GM23338 (cell line): Measurements from ENCODE around the gene PDCD2L. TPM values are rescaled to one million over a fixed set of nuclear protein-coding genes. Genes with fewer than 3 reads are reported as not detected.

ENCODE experiments used
- ATAC-seq: fragments of 200-7000 bp; cut with Tn5 transposase; 3 replicates; pipeline ENCODE4 v1.9.1; 2020
- DNase-seq: peaks from one replicate; pipeline ENCODE4 v3.0.0-alpha.2; 2015; ENCODE audit warnings: low spot score
- H2AFZ ChIP-seq: fragments of 200-600 bp; sonication (generic); 2 replicates; pipeline ENCODE4 v1.8.0; 2016; ENCODE audit warnings: antibody characterized with exemption, mild to moderate bottlenecking, moderate library complexity
- H3F3A ChIP-seq: fragments of 200-600 bp; sonication (generic); replicated peaks from 2 replicates; pipeline ENCODE4 v1.8.0; 2017; ENCODE audit warnings: antibody characterized with exemption, mixed run types, low read depth
- H3K27ac ChIP-seq: fragments of 200-600 bp; sonication (generic); 2 replicates; pipeline ENCODE4 v1.6.1; 2016; ENCODE audit warnings: low read depth
- H3K27me3 ChIP-seq: fragments of 200-600 bp; sonication (generic); 2 replicates; pipeline ENCODE4 v1.8.0; 2016; ENCODE audit warnings: mild to moderate bottlenecking, mixed run types, moderate library complexity; ENCODE audit not compliant: insufficient read depth
- H3K36me3 ChIP-seq: fragments of 200-600 bp; sonication (generic); 2 replicates; pipeline ENCODE4 v1.8.0; 2016; ENCODE audit warnings: mild to moderate bottlenecking; ENCODE audit not compliant: insufficient read depth
- H3K4me1 ChIP-seq: fragments of 200-600 bp; sonication (generic); 2 replicates; pipeline ENCODE4 v1.8.0; 2016; ENCODE audit warnings: mild to moderate bottlenecking, moderate library complexity; ENCODE audit not compliant: insufficient read depth
- H3K4me2 ChIP-seq: fragments of 200-600 bp; sonication (generic); 2 replicates; pipeline ENCODE4 v1.7.1; 2017; ENCODE audit warnings: mixed run types
- H3K4me3 ChIP-seq: fragments of 200-600 bp; sonication (generic); 2 replicates; pipeline ENCODE4 v1.6.1; 2016; ENCODE audit warnings: mixed run types
- H3K79me2 ChIP-seq: fragments of 200-600 bp; sonication (generic); replicated peaks from 2 replicates; pipeline ENCODE4 v1.8.0; 2017; ENCODE audit warnings: mild to moderate bottlenecking; ENCODE audit not compliant: insufficient read depth
- H3K9me2 ChIP-seq: fragments of 200-600 bp; sonication (generic); 2 replicates; pipeline ENCODE4 v1.8.0; 2017; ENCODE audit not compliant: insufficient read depth
- H4K20me1 ChIP-seq: fragments of 200-600 bp; sonication (generic); replicated peaks from 2 replicates; pipeline ENCODE4 v1.8.0; 2017; ENCODE audit warnings: mild to moderate bottlenecking; ENCODE audit not compliant: insufficient read depth
- H3K27ac Mint-ChIP-seq: 2 replicates; pipeline ENCODE4 v1.8.0; 2020; ENCODE audit warnings: inconsistent platforms, mild to moderate bottlenecking, moderate library complexity, mixed read lengths
- H3K27me3 Mint-ChIP-seq: 3 replicates; pipeline ENCODE4 v1.8.0; 2022; ENCODE audit warnings: low read depth, mild to moderate bottlenecking, moderate library complexity, mixed read lengths, inconsistent platforms; ENCODE audit not compliant: insufficient read depth, poor library complexity
- H3K36me3 Mint-ChIP-seq: 3 replicates; pipeline ENCODE4 v1.8.0; 2021; ENCODE audit warnings: low read depth, mild to moderate bottlenecking, inconsistent platforms, moderate library complexity, mixed read lengths
- H3K4me1 Mint-ChIP-seq: 3 replicates; pipeline ENCODE4 v1.8.0; 2020; ENCODE audit warnings: mild to moderate bottlenecking, inconsistent platforms, mixed read lengths
- H3K4me3 Mint-ChIP-seq: 3 replicates; pipeline ENCODE4 v1.8.0; 2021; ENCODE audit warnings: moderate library complexity, mild to moderate bottlenecking, inconsistent platforms, mixed read lengths
- H3K9me3 Mint-ChIP-seq: 3 replicates; pipeline ENCODE4 v1.8.0; 2020; ENCODE audit warnings: moderate library complexity, mild to moderate bottlenecking, inconsistent platforms, mixed read lengths
- CREB1 ChIP-seq: fragments of 250-450 bp; sonication (Bioruptor Pico); IDR thresholded peaks from 2 replicates; pipeline ENCODE4 v1.5.0; 2020; ENCODE audit warnings: low read depth, mild to moderate bottlenecking, moderate library complexity
- CTCF ChIP-seq, 2 experiments: fragments of 200-600 bp in 1 of 2; sonication (generic) in 1 of 2; conservative IDR thresholded peaks; 2 replicates each; pipeline versions ENCODE4 v1.5.1 to v1.6.1; 2016 to 2017; ENCODE audit warnings: antibody characterized with exemption in 2 of 2, low read depth in 2 of 2, mild to moderate bottlenecking in 2 of 2, moderate library complexity in 1 of 2
- ETS1 ChIP-seq: IDR thresholded peaks from 2 replicates; pipeline ENCODE4 v1.6.1; 2016; ENCODE audit warnings: antibody characterized with exemption
- EZH2 ChIP-seq: fragments of 200-600 bp; sonication (generic); IDR thresholded peaks from one replicate; pipeline ENCODE4 v1.8.0; 2017; ENCODE audit warnings: antibody characterized with exemption, mild to moderate bottlenecking, low read depth; ENCODE audit not compliant: unreplicated experiment
- EZH2phosphoT487 ChIP-seq: fragments of 200-600 bp; sonication (generic); IDR thresholded peaks from one replicate; pipeline ENCODE4 v1.8.1; 2018; ENCODE audit warnings: antibody characterized with exemption; ENCODE audit not compliant: unreplicated experiment
- JUNB ChIP-seq: IDR thresholded peaks from one replicate; pipeline ENCODE4 v1.6.1; 2016; ENCODE audit warnings: antibody characterized with exemption; ENCODE audit not compliant: unreplicated experiment
- NANOG ChIP-seq: IDR thresholded peaks from 2 replicates; pipeline ENCODE4 v1.6.1; 2016; ENCODE audit warnings: antibody characterized with exemption, borderline replicate concordance
- POLR2AphosphoS5 ChIP-seq: IDR thresholded peaks from 2 replicates; pipeline ENCODE4 v1.6.1; 2016; ENCODE audit warnings: antibody characterized with exemption, low read depth
- STAT1 ChIP-seq: IDR thresholded peaks from one replicate; pipeline ENCODE4 v1.6.1; 2016; ENCODE audit warnings: antibody characterized with exemption; ENCODE audit not compliant: unreplicated experiment
- ZNF114 ChIP-seq: fragments of 250-450 bp; sonication (Bioruptor Pico); IDR thresholded peaks from 2 replicates; pipeline ENCODE4 v1.5.0; 2020; ENCODE audit warnings: mild to moderate bottlenecking, moderate library complexity
- ZNF331 ChIP-seq: fragments of 250-450 bp; sonication (Bioruptor Pico); IDR thresholded peaks from 2 replicates; pipeline ENCODE4 v1.5.0; 2020; ENCODE audit warnings: low read depth, mild to moderate bottlenecking, moderate library complexity
- polyA plus RNA-seq: library from polyadenylated mRNA; unstranded; fragments of >200 nt; fragmentation: Nextera tagmentation; extraction: Ambion mirVana; gene quantifications from 2 replicates; pipeline ENCODE4 v1.2.1, GENCODE V29; 2016
- total RNA-seq: library from RNA; depleted of rRNA; stranded (reverse); fragments of >200 nt; shearing (Covaris generic); gene quantifications from 2 replicates; pipeline ENCODE4 v1.2.3, GENCODE V29; 2014
- TF ChIP-seq, protein P1 (sequence below): IDR thresholded peaks from one replicate; pipeline ENCODE4 v1.6.1; 2018; ENCODE audit warnings: antibody characterized with exemption; ENCODE audit not compliant: unreplicated experiment

PDCD2L gene
- total and polyA plus RNA-seq, 2 experiments from 2014 or later: 61.3 to 67.2 TPM

DNA sequence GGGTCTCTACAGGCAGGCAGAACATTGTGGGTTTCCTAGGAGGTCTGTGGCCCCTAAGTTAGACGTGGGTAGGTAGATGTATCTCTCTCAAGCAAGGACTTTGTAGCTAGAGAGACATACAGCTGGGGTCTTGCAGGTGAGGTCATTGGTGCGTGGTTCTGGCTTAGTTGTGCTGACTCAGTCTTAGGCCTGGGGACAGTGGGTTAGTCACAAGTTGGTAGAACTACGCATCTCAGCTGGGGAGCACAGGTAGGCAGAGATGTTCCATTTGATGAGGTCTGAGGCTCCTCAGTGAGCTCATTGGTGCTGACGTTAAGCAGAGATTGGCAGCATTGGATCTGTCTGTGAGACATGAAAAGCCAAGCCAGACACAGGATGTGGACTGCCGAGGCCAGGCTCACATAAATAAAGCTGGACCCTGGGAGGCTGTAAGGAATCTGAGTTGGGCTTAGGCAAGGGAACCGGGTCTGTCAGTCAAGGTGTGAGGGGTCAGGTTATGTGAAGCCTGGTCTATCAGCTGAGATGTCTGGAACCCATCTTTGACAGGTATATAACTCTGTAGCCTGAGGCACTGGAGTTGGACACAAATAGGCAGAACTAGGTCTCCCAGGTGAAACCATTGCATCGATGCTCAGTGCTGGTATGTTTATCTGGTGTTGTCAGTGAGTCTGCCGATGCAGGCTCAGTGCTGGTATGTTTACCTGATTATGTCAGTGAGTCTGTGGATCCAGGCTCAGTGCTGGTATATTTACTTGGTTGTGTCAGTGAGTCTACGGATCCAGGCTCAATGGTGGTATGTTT is 17.4 kb upstream of the PDCD2L start:
- peaks cover 67% of the 10 kb centered on the region for H3K36me3 Mint-ChIP-seq
- H3K27ac ChIP-seq: no peak overlapping the region
- H3K27me3 Mint-ChIP-seq: peaks cover 3% of the 10 kb centered on the region
- DNase-seq (no peak), ATAC-seq (no peak)
- TF ChIP-seq, protein P1, sequence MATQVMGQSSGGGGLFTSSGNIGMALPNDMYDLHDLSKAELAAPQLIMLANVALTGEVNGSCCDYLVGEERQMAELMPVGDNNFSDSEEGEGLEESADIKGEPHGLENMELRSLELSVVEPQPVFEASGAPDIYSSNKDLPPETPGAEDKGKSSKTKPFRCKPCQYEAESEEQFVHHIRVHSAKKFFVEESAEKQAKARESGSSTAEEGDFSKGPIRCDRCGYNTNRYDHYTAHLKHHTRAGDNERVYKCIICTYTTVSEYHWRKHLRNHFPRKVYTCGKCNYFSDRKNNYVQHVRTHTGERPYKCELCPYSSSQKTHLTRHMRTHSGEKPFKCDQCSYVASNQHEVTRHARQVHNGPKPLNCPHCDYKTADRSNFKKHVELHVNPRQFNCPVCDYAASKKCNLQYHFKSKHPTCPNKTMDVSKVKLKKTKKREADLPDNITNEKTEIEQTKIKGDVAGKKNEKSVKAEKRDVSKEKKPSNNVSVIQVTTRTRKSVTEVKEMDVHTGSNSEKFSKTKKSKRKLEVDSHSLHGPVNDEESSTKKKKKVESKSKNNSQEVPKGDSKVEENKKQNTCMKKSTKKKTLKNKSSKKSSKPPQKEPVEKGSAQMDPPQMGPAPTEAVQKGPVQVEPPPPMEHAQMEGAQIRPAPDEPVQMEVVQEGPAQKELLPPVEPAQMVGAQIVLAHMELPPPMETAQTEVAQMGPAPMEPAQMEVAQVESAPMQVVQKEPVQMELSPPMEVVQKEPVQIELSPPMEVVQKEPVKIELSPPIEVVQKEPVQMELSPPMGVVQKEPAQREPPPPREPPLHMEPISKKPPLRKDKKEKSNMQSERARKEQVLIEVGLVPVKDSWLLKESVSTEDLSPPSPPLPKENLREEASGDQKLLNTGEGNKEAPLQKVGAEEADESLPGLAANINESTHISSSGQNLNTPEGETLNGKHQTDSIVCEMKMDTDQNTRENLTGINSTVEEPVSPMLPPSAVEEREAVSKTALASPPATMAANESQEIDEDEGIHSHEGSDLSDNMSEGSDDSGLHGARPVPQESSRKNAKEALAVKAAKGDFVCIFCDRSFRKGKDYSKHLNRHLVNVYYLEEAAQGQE: no peak
- TF ChIP-seq ZNF114 (CRISPR knock-in tag) (no peak), EZH2phosphoT487 (no peak), NANOG (no peak), POLR2AphosphoS5 (no peak), ZNF331 (CRISPR knock-in tag) (no peak), STAT1 (no peak), EZH2 (no peak)
- no peaks in the 10 kb centered on the region for H3K9me2 ChIP-seq
- H3F3A ChIP-seq: no peaks in the 10 kb centered on the region
- H3K4me1 Mint-ChIP-seq: no peaks in the 10 kb centered on the region
- H4K20me1 ChIP-seq: no peaks in the 10 kb centered on the region; the same call in none of the 2 replicates
- H3K4me2 ChIP-seq: no peak overlapping the region
- H3K4me3 Mint-ChIP-seq: no peak overlapping the region
- H3K4me3 ChIP-seq: no peak overlapping the region
- no peak overlapping the region for H3K27ac Mint-ChIP-seq
- H3K36me3 ChIP-seq: peaks cover 29% of the 10 kb centered on the region
- no peak overlapping the region for H2AFZ ChIP-seq
- H3K27me3 ChIP-seq: no peaks in the 10 kb centered on the region
- no peaks in the 10 kb centered on the region; the same call in 1 of the 2 replicates for H3K79me2 ChIP-seq
- no peaks in the 10 kb centered on the region for H3K4me1 ChIP-seq
- no peaks in the 10 kb centered on the region for H3K9me3 Mint-ChIP-seq

DNA sequence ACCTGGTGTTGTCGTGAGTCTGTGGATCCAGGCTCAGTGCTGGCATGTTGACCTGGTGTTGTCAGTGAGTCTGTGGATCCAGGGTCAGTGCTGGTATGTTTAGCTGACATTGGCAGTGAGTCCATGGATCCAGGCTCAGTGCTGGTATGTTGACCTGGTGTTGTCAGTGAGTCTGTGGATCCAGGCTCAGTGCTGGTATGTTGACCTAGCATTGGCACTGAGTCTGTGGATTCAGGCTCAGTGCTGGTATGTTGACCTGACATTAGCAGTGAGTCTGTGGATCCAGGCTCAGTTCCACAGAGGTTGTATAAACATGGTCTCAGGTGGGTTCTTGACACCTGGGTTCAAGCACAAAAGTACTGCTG is 16.8 kb upstream of the PDCD2L start:
- no peaks in the 10 kb centered on the region; the same call in 1 of the 2 replicates for H3K79me2 ChIP-seq
- no peaks in the 10 kb centered on the region for H3K9me3 Mint-ChIP-seq
- peaks cover 24% of the 10 kb centered on the region for H3K36me3 ChIP-seq

More for the DNA sequence above, 16.8 kb upstream of the PDCD2L start:
- Histone ChIP-seq H3K27me3 (no peaks in the 10 kb centered on the region), H3K27ac (no peak overlapping the region), H3K9me2 (no peaks in the 10 kb centered on the region), H2AFZ (no peak overlapping the region), H3K4me1 (no peaks in the 10 kb centered on the region), H3K4me3 (no peak overlapping the region), H3K4me2 (no peak overlapping the region), H4K20me1 (no peaks in the 10 kb centered on the region; the same call in none of the 2 replicates), H3F3A (no peaks in the 10 kb centered on the region)
- Mint-ChIP-seq H3K27ac (no peak overlapping the region), H3K36me3 (peaks cover 61% of the 10 kb centered on the region), H3K4me1 (no peaks in the 10 kb centered on the region), H3K27me3 (peaks cover 3% of the 10 kb centered on the region), H3K4me3 (no peak overlapping the region)
- TF ChIP-seq ZNF331 (CRISPR knock-in tag) (no peak), STAT1 (no peak), CTCF (conservative IDR thresholded peaks at IDR 0.05; ENCODE audit: low read depth in 2 of 2) (no peak), CREB1 (CRISPR knock-in tag) (no peak), EZH2phosphoT487 (no peak), NANOG (no peak), ZNF114 (CRISPR knock-in tag) (no peak), POLR2AphosphoS5 (no peak), ETS1 (no peak), JUNB (no peak)
- TF ChIP-seq, protein P1: no peak
- ATAC-seq (no peak), DNase-seq (no peak)
